Ascending aorta (tissue), 2 donors: Measurements from ENCODE around the gene IRX2. TPM values are rescaled to one million over a fixed set of nuclear protein-coding genes. Genes with fewer than 3 reads are reported as not detected.

Source experiments
- DNase-seq, 2 donors: peaks; one replicate each; pipeline ENCODE4 v3.0.0-alpha.2; 2019; ENCODE audit warnings: low spot score in 2 of 2
- H3K27ac ChIP-seq, 2 donors: fragments of 200-600 bp; sonication (generic); one replicate each; pipeline ENCODE4 v1.5.1; 2016 to 2017; ENCODE audit warnings: mild to moderate bottlenecking in 1 of 2
- H3K27me3 ChIP-seq: fragments of 200-600 bp; sonication (generic); one replicate; pipeline ENCODE4 v1.5.1; 2017
- H3K36me3 ChIP-seq, 2 donors: fragments of 200-600 bp; sonication (generic); one replicate each; pipeline ENCODE4 v1.5.1; 2016
- H3K4me1 ChIP-seq, 2 donors: fragments of 200-600 bp; sonication (generic); one replicate each; pipeline ENCODE4 v1.5.1; 2016 to 2017; ENCODE audit warnings: mild to moderate bottlenecking in 1 of 2
- H3K4me3 ChIP-seq, 2 donors: fragments of 200-600 bp; sonication (generic); one replicate each; pipeline ENCODE4 v1.5.1; 2016 to 2017; ENCODE audit warnings: mild to moderate bottlenecking in 1 of 2
- H3K9me3 ChIP-seq, 2 donors: fragments of 200-600 bp; sonication (generic); one replicate each; pipeline ENCODE4 v1.5.1; 2016
- intact Hi-C: fragments of 100-400 bp; cut with DNase I; formaldehyde crosslinking; loops from one replicate; pipeline ENCODE4 v1.15.1; 2023
- total RNA-seq: library from RNA; depleted of rRNA; stranded (reverse); fragments of >200 nt; gene quantifications from one replicate; pipeline ENCODE4 v1.1.0, GENCODE V29; 2016
- TF ChIP-seq, protein P1 (sequence below), 3 experiments: fragments of 200-600 bp in 2 of 3; fragments of 450-650 bp in 1 of 3; sonication (generic) in 2 of 3; IDR thresholded peaks; one replicate each; pipeline ENCODE4 v1.5.1; 2016 to 2019; ENCODE audit warnings: antibody characterized with exemption in 3 of 3, mild to moderate bottlenecking in 1 of 3, moderate library complexity in 1 of 3

The IRX2 gene
- total RNA-seq, 1 donor from 2014 or later = not detected

DNA sequence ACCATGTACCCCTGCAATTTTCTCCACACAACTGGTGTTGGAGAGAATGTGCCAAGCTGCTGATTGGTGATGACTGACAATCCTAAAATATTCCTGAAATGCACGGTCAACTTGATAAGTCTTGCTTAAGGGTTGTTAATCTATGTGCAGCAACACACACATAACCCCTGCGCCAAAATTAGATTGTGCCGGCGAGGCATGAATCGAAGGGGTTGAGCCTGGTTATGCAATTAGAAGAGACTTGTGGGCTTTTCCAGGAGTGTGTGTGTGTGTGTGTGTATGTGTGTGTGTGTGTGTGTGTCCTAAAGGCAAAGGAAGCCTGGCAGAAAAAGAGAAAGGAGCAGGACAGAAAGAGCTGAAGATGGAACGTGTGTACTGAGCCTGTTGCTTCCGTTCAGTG is 22.3 kb downstream of the IRX2 start:
- Histone ChIP-seq H3K4me3 (no peak overlapping the region), H3K36me3 (no peaks in the 10 kb centered on the region), H3K9me3 (no peaks in the 10 kb centered on the region), H3K4me1 (no peaks in the 10 kb centered on the region), H3K27ac (no peak overlapping the region), H3K27me3 (no peaks in the 10 kb centered on the region)
- DNase-seq = no peak
- intact Hi-C loops = no loop called here
- TF ChIP-seq, protein P1, sequence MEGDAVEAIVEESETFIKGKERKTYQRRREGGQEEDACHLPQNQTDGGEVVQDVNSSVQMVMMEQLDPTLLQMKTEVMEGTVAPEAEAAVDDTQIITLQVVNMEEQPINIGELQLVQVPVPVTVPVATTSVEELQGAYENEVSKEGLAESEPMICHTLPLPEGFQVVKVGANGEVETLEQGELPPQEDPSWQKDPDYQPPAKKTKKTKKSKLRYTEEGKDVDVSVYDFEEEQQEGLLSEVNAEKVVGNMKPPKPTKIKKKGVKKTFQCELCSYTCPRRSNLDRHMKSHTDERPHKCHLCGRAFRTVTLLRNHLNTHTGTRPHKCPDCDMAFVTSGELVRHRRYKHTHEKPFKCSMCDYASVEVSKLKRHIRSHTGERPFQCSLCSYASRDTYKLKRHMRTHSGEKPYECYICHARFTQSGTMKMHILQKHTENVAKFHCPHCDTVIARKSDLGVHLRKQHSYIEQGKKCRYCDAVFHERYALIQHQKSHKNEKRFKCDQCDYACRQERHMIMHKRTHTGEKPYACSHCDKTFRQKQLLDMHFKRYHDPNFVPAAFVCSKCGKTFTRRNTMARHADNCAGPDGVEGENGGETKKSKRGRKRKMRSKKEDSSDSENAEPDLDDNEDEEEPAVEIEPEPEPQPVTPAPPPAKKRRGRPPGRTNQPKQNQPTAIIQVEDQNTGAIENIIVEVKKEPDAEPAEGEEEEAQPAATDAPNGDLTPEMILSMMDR (IDR thresholded peaks at IDR 0.05) = no peak

DNA sequence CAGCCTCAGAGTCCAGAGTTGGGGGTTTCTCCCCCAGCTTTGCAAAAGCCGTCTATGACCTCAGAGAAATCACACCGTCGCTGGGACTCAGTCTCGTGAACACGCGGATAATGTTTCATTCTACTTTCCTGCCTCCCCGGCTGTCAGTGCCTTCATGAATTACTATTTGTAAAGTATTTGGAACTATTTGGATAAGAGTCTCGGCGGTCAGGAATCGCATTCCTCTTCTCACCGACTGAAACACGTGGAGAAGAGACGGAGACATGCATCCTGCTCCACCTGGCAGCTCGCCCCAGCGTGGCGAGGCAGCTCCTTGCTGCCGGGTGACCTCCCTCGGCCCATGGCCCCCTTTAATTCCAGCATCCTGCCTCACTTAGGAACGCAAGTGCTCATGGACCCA is 23.9 kb downstream of the IRX2 start:
- Histone ChIP-seq H3K4me3 (no peak overlapping the region), H3K4me1 (no peaks in the 10 kb centered on the region), H3K27ac (no peak overlapping the region), H3K9me3 (no peaks in the 10 kb centered on the region), H3K27me3 (no peaks in the 10 kb centered on the region), H3K36me3 (no peaks in the 10 kb centered on the region)
- TF ChIP-seq, protein P1 (IDR thresholded peaks at IDR 0.05) = no peak
- intact Hi-C loops = no loop called here
- DNase-seq = no peak

DNA sequence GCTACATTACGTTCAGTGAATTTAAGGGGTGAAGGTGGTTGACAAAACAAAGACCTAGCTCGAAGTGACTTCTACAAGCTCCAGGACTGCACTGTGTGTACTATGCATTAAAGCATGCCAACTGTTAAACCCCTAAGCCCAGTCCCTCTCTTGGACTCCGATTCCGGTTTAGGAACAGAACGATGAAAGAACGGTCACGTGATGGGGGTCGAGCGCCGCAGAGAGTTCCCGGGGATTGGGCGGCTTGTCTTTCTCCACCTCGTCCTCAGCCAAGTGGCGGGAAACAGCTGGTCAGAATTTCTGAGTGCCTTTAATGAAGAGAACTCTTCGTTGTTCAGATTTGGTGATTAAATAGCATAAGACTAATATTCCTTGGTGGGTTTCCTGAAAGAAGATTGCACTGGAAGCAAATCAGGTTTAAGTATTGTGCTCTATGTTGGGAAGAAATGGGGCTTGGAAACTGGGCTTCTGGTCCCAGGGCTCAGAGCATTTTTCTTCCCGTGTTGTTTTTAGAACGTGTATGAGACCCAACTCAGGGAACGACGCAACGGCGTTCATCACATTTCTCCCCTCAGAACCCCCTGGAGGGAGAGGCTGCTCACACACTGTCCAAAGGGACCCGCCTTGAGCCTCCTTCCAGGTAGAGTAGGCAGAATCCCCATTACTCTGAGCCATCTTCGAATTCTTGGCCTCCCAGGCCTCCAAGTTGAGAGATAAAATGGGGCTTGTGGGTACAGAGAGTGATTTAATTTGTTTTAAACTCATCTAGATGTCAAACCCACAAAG is 25.3 kb downstream of the IRX2 start:
- Histone ChIP-seq H3K36me3 (no peaks in the 10 kb centered on the region), H3K27me3 (no peaks in the 10 kb centered on the region), H3K4me1 (no peaks in the 10 kb centered on the region), H3K9me3 (no peaks in the 10 kb centered on the region), H3K4me3 (no peak overlapping the region), H3K27ac (no peak overlapping the region)
- intact Hi-C loops = no loop called here
- TF ChIP-seq, protein P1 (IDR thresholded peaks at IDR 0.05) = no peak
- no peak for DNase-seq

DNA sequence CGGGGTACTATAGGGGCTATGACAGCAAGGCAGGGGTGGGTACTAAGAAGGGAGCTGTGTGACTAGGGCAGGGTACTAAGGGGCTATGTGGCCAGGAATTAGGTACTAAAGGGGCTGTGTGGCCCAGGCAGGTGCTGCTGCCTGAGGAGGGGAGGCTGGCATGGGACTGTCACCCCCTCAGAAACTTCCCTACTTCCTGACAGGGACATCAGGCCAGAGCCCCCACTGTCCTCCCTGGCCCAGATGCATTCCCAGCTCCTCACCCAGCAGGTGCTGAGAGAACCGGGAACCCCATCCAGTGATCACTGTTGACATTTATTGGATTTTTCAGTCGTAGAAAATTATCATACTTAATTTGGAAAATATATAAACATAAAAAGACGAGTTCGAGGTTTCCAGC is 26.6 kb downstream of the IRX2 start:
- Histone ChIP-seq H3K27me3 (no peaks in the 10 kb centered on the region), H3K36me3 (no peaks in the 10 kb centered on the region), H3K4me1 (no peaks in the 10 kb centered on the region), H3K4me3 (no peak overlapping the region), H3K27ac (no peak overlapping the region), H3K9me3 (no peaks in the 10 kb centered on the region)
- intact Hi-C loops = no loop called here
- no peak for DNase-seq
- TF ChIP-seq, protein P1 (IDR thresholded peaks at IDR 0.05) = no peak

DNA sequence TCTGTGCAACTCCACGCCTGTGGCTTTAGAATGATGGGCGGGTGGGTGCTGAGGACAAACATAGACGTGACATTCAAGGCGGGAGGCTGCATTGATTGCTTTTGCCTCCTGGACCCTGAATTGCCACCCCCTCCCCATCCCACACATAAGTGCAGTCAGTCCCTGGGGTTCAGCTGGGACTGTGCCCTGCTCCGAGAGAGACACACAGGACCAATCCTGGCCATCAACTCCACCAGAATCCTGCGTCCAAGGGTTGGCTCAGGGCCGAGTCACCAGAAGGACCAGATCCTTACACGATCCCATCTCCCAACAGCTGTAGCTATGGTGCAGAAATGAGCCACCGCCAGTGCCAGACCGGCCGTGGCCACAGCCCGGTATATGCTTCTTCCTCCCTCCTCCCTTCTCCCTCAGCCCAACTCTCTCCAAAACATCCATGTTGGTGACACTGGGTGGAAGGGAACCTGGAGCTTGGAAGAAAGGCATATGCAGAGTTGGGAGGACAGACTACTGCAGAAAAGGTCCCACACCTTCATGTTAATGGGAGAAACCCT is 27.4 kb downstream of the IRX2 start:
- Histone ChIP-seq H3K4me1 (no peaks in the 10 kb centered on the region), H3K4me3 (no peak overlapping the region), H3K36me3 (no peaks in the 10 kb centered on the region), H3K27me3 (no peaks in the 10 kb centered on the region), H3K9me3 (no peaks in the 10 kb centered on the region), H3K27ac (no peak overlapping the region)
- intact Hi-C loops = no loop called here
- no peak for DNase-seq
- TF ChIP-seq, protein P1 (IDR thresholded peaks at IDR 0.05) = no peak
